Right lobe of liver (tissue), 4 donors: ENCODE data around the gene TAC4.

ENCODE experiments used
- CTCF ChIP-seq, 4 donors: fragments of 200-600 bp in 3 of 4; fragments of 450-650 bp in 1 of 4; IDR thresholded peaks; one replicate each; pipeline versions ENCODE4 v1.5.1 to v1.8.0; 2016 to 2022; ENCODE audit warnings: antibody characterized with exemption in 4 of 4, mild to moderate bottlenecking in 2 of 4
- POLR2A ChIP-seq: fragments of 450-650 bp; IDR thresholded peaks from one replicate; pipeline ENCODE4 v1.6.1; 2017; ENCODE audit warnings: antibody characterized with exemption, mild to moderate bottlenecking
- donor health status: DM: no; HTN: no; CAD: no.
- donor health status: DM: no; HTN: no; CAD: no.
- donor health status: DM: no; HTN: yes; CAD: no.

GRCh38 chr17:49820773-49821172, 27.1 kb downstream of the TAC4 start:
- TF ChIP-seq CTCF (IDR thresholded peaks at IDR 0.05) = no peak
- TF ChIP-seq POLR2A = no peak
